Measurements from ENCODE around the gene NKTR.

NKTR gene

DNA sequence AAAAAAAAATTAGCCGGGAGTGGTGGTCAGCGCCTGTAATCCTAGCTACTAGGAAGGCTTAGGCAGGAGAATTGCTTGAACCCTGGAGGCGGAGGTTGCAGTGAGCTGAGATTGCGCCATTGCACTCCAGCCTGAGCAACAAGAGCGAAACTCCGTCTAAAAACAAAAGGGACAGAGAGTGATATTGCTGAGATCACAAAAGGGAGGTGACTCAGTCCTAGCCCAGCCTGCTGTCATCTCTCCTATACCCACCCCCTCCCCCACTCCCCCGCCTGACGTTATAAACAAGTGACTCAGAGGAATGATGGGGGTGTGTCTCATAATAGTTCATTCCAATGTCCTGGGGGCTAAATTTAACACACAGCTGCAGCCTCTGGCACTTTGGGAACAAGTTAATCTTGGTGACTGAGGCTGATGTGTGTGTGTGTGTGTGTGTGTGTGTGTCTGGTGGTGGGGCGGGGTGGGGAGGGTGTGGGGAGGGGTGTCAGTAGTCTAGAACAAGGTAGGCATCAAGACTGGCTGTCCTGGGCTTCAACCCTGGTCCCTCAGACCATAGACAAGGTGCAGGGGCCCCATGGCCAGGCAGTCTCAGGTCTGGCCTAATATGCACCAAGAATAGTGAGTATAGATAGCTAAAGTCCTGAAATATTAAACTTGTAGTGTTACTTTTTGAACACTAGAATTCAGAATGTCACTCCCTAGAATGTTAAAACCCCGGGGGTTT lies 83.6 kb downstream of the NKTR start (continued):
- TF ChIP-seq SCRT2 (tag by site-specific recombination; IDR thresholded peaks at IDR 0.05) (0 out of 2 replicates have a peak, but pooled peaks have one; percentile 37), ZNF174 (tag by site-specific recombination; IDR thresholded peaks at IDR 0.05) (no peak), YY1 (tag by site-specific recombination; IDR thresholded peaks at IDR 0.05) (no peak), ZNF530 (tag by site-specific recombination; IDR thresholded peaks at IDR 0.05; ENCODE audit: low read depth) (no peak), ZNF114 (tag by site-specific recombination; IDR thresholded peaks at IDR 0.05) (no peak), ZNF23 (tag by site-specific recombination; IDR thresholded peaks at IDR 0.05; ENCODE audit: borderline replicate concordance) (no peak), ZBTB17 (tag by site-specific recombination; IDR thresholded peaks at IDR 0.05) (no peak), ZNF133 (tag by site-specific recombination; IDR thresholded peaks at IDR 0.05) (no peak), ZSCAN16 (tag by site-specific recombination; IDR thresholded peaks at IDR 0.05) (no peak), ZNF24 (tag by site-specific recombination; IDR thresholded peaks at IDR 0.05) (no peak), ZNF416 (tag by site-specific recombination; IDR thresholded peaks at IDR 0.05) (no peak), ZNF571 (tag by site-specific recombination; IDR thresholded peaks at IDR 0.05) (no peak), ZNF248 (tag by site-specific recombination; IDR thresholded peaks at IDR 0.05) (no peak), SP2 (tag by site-specific recombination; IDR thresholded peaks at IDR 0.05) (no peak), ZNF776 (tag by site-specific recombination; IDR thresholded peaks at IDR 0.05; ENCODE audit: borderline replicate concordance) (no peak), ZNF624 (tag by site-specific recombination; IDR thresholded peaks at IDR 0.05) (no peak), ZNF561 (tag by site-specific recombination; IDR thresholded peaks at IDR 0.05; ENCODE audit: borderline replicate concordance) (no peak), ZNF664 (tag by site-specific recombination; IDR thresholded peaks at IDR 0.05) (no peak), ZFP41 (tag by site-specific recombination; IDR thresholded peaks at IDR 0.05; ENCODE audit: borderline replicate concordance) (no peak), ZNF404 (tag by site-specific recombination; IDR thresholded peaks at IDR 0.05) (no peak), ZNF843 (tag by site-specific recombination; IDR thresholded peaks at IDR 0.05) (no peak)
- TF ChIP-seq, protein P1, sequence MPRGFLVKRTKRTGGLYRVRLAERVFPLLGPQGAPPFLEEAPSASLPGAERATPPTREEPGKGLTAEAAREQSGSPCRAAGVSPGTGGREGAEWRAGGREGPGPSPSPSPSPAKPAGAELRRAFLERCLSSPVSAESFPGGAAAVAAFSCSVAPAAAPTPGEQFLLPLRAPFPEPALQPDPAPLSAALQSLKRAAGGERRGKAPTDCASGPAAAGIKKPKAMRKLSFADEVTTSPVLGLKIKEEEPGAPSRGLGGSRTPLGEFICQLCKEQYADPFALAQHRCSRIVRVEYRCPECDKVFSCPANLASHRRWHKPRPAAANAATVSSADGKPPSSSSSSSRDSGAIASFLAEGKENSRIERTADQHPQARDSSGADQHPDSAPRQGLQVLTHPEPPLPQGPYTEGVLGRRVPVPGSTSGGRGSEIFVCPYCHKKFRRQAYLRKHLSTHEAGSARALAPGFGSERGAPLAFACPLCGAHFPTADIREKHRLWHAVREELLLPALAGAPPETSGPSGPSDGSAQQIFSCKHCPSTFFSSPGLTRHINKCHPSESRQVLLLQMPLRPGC (tag by site-specific recombination; IDR thresholded peaks at IDR 0.05): peak; percentile 53; the same call in 1 of the 2 replicates
- TF ChIP-seq, protein P2, sequence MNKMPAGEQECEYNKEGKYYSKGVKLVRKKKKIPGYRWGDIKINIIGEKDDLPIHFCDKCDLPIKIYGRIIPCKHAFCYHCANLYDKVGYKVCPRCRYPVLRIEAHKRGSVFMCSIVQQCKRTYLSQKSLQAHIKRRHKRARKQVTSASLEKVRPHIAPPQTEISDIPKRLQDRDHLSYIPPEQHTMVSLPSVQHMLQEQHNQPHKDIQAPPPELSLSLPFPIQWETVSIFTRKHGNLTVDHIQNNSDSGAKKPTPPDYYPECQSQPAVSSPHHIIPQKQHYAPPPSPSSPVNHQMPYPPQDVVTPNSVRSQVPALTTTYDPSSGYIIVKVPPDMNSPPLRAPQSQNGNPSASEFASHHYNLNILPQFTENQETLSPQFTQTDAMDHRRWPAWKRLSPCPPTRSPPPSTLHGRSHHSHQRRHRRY (tag by site-specific recombination; IDR thresholded peaks at IDR 0.05): no peak
- TF ChIP-seq, protein P3, sequence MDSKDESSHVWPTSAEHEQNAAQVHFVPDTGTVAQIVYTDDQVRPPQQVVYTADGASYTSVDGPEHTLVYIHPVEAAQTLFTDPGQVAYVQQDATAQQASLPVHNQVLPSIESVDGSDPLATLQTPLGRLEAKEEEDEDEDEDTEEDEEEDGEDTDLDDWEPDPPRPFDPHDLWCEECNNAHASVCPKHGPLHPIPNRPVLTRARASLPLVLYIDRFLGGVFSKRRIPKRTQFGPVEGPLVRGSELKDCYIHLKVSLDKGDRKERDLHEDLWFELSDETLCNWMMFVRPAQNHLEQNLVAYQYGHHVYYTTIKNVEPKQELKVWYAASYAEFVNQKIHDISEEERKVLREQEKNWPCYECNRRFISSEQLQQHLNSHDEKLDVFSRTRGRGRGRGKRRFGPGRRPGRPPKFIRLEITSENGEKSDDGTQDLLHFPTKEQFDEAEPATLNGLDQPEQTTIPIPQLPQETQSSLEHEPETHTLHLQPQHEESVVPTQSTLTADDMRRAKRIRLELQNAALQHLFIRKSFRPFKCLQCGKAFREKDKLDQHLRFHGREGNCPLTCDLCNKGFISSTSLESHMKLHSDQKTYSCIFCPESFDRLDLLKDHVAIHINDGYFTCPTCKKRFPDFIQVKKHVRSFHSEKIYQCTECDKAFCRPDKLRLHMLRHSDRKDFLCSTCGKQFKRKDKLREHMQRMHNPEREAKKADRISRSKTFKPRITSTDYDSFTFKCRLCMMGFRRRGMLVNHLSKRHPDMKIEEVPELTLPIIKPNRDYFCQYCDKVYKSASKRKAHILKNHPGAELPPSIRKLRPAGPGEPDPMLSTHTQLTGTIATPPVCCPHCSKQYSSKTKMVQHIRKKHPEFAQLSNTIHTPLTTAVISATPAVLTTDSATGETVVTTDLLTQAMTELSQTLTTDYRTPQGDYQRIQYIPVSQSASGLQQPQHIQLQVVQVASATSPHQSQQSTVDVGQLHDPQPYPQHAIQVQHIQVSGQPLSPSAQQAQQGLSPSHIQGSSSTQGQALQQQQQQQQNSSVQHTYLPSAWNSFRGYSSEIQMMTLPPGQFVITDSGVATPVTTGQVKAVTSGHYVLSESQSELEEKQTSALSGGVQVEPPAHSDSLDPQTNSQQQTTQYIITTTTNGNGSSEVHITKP (tag by site-specific recombination; IDR thresholded peaks at IDR 0.05): peak; percentile 68
- TF ChIP-seq, protein P4, sequence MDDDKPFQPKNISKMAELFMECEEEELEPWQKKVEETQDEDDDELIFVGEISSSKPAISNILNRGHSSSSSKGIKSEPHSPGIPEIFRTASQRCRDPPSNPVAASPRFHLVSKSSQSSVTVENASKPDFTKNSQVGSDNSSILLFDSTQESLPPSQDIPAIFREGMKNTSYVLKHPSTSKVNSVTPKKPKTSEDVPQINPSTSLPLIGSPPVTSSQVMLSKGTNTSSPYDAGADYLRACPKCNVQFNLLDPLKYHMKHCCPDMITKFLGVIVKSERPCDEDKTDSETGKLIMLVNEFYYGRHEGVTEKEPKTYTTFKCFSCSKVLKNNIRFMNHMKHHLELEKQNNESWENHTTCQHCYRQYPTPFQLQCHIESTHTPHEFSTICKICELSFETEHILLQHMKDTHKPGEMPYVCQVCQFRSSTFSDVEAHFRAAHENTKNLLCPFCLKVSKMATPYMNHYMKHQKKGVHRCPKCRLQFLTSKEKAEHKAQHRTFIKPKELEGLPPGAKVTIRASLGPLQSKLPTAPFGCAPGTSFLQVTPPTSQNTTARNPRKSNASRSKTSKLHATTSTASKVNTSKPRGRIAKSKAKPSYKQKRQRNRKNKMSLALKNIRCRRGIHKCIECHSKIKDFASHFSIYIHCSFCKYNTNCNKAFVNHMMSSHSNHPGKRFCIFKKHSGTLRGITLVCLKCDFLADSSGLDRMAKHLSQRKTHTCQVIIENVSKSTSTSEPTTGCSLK (tag by site-specific recombination; IDR thresholded peaks at IDR 0.05): no peak
- TF ChIP-seq, protein P5, sequence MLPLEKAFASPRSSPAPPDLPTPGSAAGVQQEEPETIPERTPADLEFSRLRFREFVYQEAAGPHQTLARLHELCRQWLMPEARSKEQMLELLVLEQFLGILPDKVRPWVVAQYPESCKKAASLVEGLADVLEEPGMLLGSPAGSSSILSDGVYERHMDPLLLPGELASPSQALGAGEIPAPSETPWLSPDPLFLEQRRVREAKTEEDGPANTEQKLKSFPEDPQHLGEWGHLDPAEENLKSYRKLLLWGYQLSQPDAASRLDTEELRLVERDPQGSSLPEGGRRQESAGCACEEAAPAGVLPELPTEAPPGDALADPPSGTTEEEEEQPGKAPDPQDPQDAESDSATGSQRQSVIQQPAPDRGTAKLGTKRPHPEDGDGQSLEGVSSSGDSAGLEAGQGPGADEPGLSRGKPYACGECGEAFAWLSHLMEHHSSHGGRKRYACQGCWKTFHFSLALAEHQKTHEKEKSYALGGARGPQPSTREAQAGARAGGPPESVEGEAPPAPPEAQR (tag by site-specific recombination; IDR thresholded peaks at IDR 0.05): no peak
- TF ChIP-seq, protein P6, sequence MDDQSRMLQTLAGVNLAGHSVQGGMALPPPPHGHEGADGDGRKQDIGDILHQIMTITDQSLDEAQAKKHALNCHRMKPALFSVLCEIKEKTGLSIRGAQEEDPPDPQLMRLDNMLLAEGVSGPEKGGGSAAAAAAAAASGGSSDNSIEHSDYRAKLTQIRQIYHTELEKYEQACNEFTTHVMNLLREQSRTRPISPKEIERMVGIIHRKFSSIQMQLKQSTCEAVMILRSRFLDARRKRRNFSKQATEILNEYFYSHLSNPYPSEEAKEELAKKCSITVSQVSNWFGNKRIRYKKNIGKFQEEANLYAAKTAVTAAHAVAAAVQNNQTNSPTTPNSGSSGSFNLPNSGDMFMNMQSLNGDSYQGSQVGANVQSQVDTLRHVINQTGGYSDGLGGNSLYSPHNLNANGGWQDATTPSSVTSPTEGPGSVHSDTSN (CRISPR knock-in tag; IDR thresholded peaks at IDR 0.05): no peak
- TF ChIP-seq, protein P7, sequence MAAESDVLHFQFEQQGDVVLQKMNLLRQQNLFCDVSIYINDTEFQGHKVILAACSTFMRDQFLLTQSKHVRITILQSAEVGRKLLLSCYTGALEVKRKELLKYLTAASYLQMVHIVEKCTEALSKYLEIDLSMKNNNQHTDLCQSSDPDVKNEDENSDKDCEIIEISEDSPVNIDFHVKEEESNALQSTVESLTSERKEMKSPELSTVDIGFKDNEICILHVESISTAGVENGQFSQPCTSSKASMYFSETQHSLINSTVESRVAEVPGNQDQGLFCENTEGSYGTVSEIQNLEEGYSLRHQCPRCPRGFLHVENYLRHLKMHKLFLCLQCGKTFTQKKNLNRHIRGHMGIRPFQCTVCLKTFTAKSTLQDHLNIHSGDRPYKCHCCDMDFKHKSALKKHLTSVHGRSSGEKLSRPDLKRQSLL (tag by site-specific recombination; IDR thresholded peaks at IDR 0.05): no peak
